ENCODE results near the gene GRIK2.

GRIK2 gene

GRCh38 chr6:101728956-101729355 lies 335.4 kb downstream of the GRIK2 start:
- DNase-seq: no peak

- no peak for DNase-seq
Measured at GRCh38 chr6:101730954-101731353, 337.4 kb downstream of the GRIK2 start.

- DNase-seq: no peak
Measured at GRCh38 chr6:101733899-101734298, 340.4 kb downstream of the GRIK2 start.

GRCh38 chr6:101738481-101738880 lies 345.0 kb downstream of the GRIK2 start:
- DNase-seq: no peak

- DNase-seq: no peak
Measured at GRCh38 chr6:101740631-101741030, 347.1 kb downstream of the GRIK2 start.

GRCh38 chr6:101741474-101742171 lies 348.1 kb downstream of the GRIK2 start:
- DNase-seq: no peak

- DNase-seq: no peak
Measured at GRCh38 chr6:101747160-101747559, 353.7 kb downstream of the GRIK2 start.

GRCh38 chr6:101747716-101748115 lies 354.2 kb downstream of the GRIK2 start:
- no peak for DNase-seq

- no peak for DNase-seq
Measured at GRCh38 chr6:101755931-101756330, 362.4 kb downstream of the GRIK2 start.

- no peak for DNase-seq
Measured at GRCh38 chr6:101758368-101758767, 364.9 kb downstream of the GRIK2 start.

- peak; percentile 18 for DNase-seq
Measured at GRCh38 chr6:101760843-101761621, 367.5 kb downstream of the GRIK2 start.

- no peak for DNase-seq
Measured at GRCh38 chr6:101762851-101763250, 369.3 kb downstream of the GRIK2 start.

- DNase-seq: no peak
Measured at GRCh38 chr6:101765281-101765680, 371.8 kb downstream of the GRIK2 start.

GRCh38 chr6:101770116-101770515 lies 376.6 kb downstream of the GRIK2 start:
- no peak for DNase-seq

- no peak for DNase-seq
Measured at GRCh38 chr6:101776919-101777350, 383.4 kb downstream of the GRIK2 start.

GRCh38 chr6:101777646-101778045 lies 384.1 kb downstream of the GRIK2 start:
- DNase-seq: no peak

- no peak for DNase-seq
Measured at GRCh38 chr6:101779051-101779844, 385.7 kb downstream of the GRIK2 start.

- no peak for DNase-seq
Measured at GRCh38 chr6:101783287-101783686, 389.8 kb downstream of the GRIK2 start.

GRCh38 chr6:101784094-101784493 lies 390.6 kb downstream of the GRIK2 start:
- no peak for DNase-seq

GRCh38 chr6:101799531-101799930 lies 406.0 kb downstream of the GRIK2 start:
- no peak for DNase-seq

GRCh38 chr6:101800598-101800997 lies 407.1 kb downstream of the GRIK2 start:
- no peak for DNase-seq

GRCh38 chr6:101803136-101803535 lies 409.6 kb downstream of the GRIK2 start:
- DNase-seq: no peak

- DNase-seq: no peak
Measured at GRCh38 chr6:101806241-101806640, 412.7 kb downstream of the GRIK2 start.

- no peak for DNase-seq
Measured at GRCh38 chr6:101811108-101811507, 417.6 kb downstream of the GRIK2 start.

Measured in SIG-M5 (cell line).